HCT116 (cell line): ENCODE results near the gene WDR88. TPM values are rescaled to one million over a fixed set of nuclear protein-coding genes. Genes with fewer than 3 reads are reported as not detected.

Source experiments
- ATAC-seq: fragments of 200-7000 bp; cut with Tn5 transposase; 2 replicates; pipeline ENCODE4 v1.9.1; 2020; ENCODE audit warnings: mild to moderate bottlenecking, moderate library complexity
- BruUV-seq: library from RNA; stranded (reverse); fragments of 400-500 nt; replicated peaks from 2 replicates; lab custom pipeline; 2021; lab: Mats Ljungman, UMichigan
- CTCF ChIA-PET: fragments of 300-600 bp; sonication (Branson Sonifier 250); formaldehyde crosslinking; loops from one replicate; lab custom pipeline; 2021; ENCODE audit warnings: antibody characterized with exemption; lab: Charles Lee
- POLR2A ChIA-PET: fragments of 300-600, 350-600 bp; sonication (Branson Sonifier 250); formaldehyde crosslinking; loops from one replicate; lab custom pipeline; 2021; ENCODE audit warnings: antibody characterized with exemption; lab: Charles Lee
- RAD21 ChIA-PET, 2 experiments: fragments of 300-600 bp; sonication (Branson Sonifier 250); formaldehyde crosslinking; loops; one replicate each; lab custom pipeline; 2023; ENCODE audit warnings: low total read pairs in 2 of 2; ENCODE audit not compliant: uncharacterized antibody in 2 of 2, unreplicated experiment in 2 of 2, low non-redundant PET in 1 of 2; lab: Charles Lee
- DNase-seq: peaks from one replicate; pipeline ENCODE4 v3.0.0-alpha.2; 2010; ENCODE audit warnings: low read depth, low spot score
- H2AFZ ChIP-seq: fragments of 200-600 bp; shearing (Covaris generic), sonication (generic); 2 replicates; pipeline ENCODE4 v1.6.1; 2017; ENCODE audit warnings: low read depth, mixed run types, mixed read lengths, antibody characterized with exemption, low read length; ENCODE audit not compliant: poor library complexity, severe bottlenecking
- H3K27ac ChIP-seq: 2 replicates; pipeline ENCODE4 v1.5.1; 2012; ENCODE audit warnings: low read depth, low read length
- H3K27me3 ChIP-seq: fragments of 200-600 bp; sonication (generic); 2 replicates; pipeline ENCODE4 v1.6.1; 2016; ENCODE audit warnings: mixed run types, low read length, mixed read lengths; ENCODE audit not compliant: insufficient read depth
- H3K36me3 ChIP-seq, 2 experiments: fragments of 200-500 bp in 1 of 2; fragments of 200-600 bp in 1 of 2; sonication (Bioruptor generic) in 1 of 2; sonication (generic) in 1 of 2; 2 replicates each; pipeline versions ENCODE4 v1.5.1 to v1.6.1; 2014 to 2016; ENCODE audit warnings: low read length in 2 of 2, inconsistent platforms in 1 of 2, mixed read lengths in 1 of 2, mixed run types in 1 of 2; ENCODE audit not compliant: insufficient read depth in 2 of 2, control insufficient read depth in 1 of 2
- H3K4me1 ChIP-seq, 2 experiments: fragments of 200-600 bp in 1 of 2; sonication (generic) in 1 of 2; 2 replicates each; pipeline versions ENCODE4 v1.5.1 to v1.6.1; 2012 to 2017; ENCODE audit warnings: low read length in 2 of 2, inconsistent platforms in 1 of 2, mild to moderate bottlenecking in 1 of 2, mixed read lengths in 1 of 2, mixed run types in 1 of 2, moderate library complexity in 1 of 2; ENCODE audit not compliant: insufficient read depth in 2 of 2, control insufficient read depth in 1 of 2
- H3K4me2 ChIP-seq: fragments of 200-600 bp; sonication (generic); 2 replicates; pipeline ENCODE4 v1.6.1; 2017; ENCODE audit warnings: mixed run types, low read length, mixed read lengths
- H3K4me3 ChIP-seq, 2 experiments: fragments of 200-600 bp in 1 of 2; sonication (generic) in 1 of 2; replicated peaks in 1 of 2; 2 replicates each; pipeline ENCODE4 v1.5.1; 2011 to 2016; ENCODE audit warnings: low read length in 2 of 2, control low read depth in 1 of 2, low read depth in 1 of 2, mild to moderate bottlenecking in 1 of 2, mixed read lengths in 1 of 2, mixed run types in 1 of 2
- H3K79me2 ChIP-seq: fragments of 200-600 bp; sonication (generic); 2 replicates; pipeline ENCODE4 v1.6.1; 2017; ENCODE audit warnings: mild to moderate bottlenecking, mixed run types, low read length, moderate library complexity, mixed read lengths; ENCODE audit not compliant: insufficient read depth
- H3K9ac ChIP-seq: fragments of 200-600 bp; sonication (generic); 2 replicates; pipeline ENCODE4 v1.6.1; 2016; ENCODE audit warnings: low read length, mixed read lengths
- H3K9me2 ChIP-seq: fragments of 200-600 bp; sonication (generic), shearing (Covaris generic); 2 replicates; pipeline ENCODE4 v1.6.1; 2017; ENCODE audit warnings: mixed run types, mild to moderate bottlenecking, moderate library complexity; ENCODE audit not compliant: insufficient read depth
- H3K9me3 ChIP-seq, 2 experiments: fragments of 200-500 bp in 1 of 2; fragments of 200-600 bp in 1 of 2; sonication (Bioruptor generic) in 1 of 2; sonication (generic) in 1 of 2; 2 replicates each; pipeline ENCODE4 v1.6.1; 2014 to 2017; ENCODE audit warnings: low read length in 2 of 2, mixed read lengths in 2 of 2, inconsistent platforms in 1 of 2, low read depth in 1 of 2, mild to moderate bottlenecking in 1 of 2, mixed run types in 1 of 2, moderate library complexity in 1 of 2; ENCODE audit not compliant: control insufficient read depth in 1 of 2, insufficient read depth in 1 of 2
- H4K20me1 ChIP-seq: fragments of 200-600 bp; sonication (generic), shearing (Covaris generic); 2 replicates; pipeline ENCODE4 v1.6.1; 2017; ENCODE audit warnings: mixed run types, mild to moderate bottlenecking, moderate library complexity; ENCODE audit not compliant: insufficient read depth
- CBX3 ChIP-seq: IDR thresholded peaks from 2 replicates; pipeline ENCODE4 v1.6.1; 2012; ENCODE audit warnings: low read depth
- CTCF ChIP-seq, 3 experiments: fragments of 200-600 bp in 1 of 3; sonication (generic) in 1 of 3; IDR thresholded peaks in 2 of 3; conservative IDR thresholded peaks in 1 of 3; 2 replicates each; pipeline ENCODE4 v1.5.1; 2012 to 2017; ENCODE audit warnings: low read depth in 2 of 3, low read length in 2 of 3, antibody characterized with exemption in 1 of 3, borderline replicate concordance in 1 of 3, control low read depth in 1 of 3, mild to moderate bottlenecking in 1 of 3, mixed read lengths in 1 of 3, mixed run types in 1 of 3, moderate library complexity in 1 of 3; ENCODE audit not compliant: insufficient read depth in 1 of 3
- EZH2 ChIP-seq: fragments of 200-600 bp; sonication (generic); IDR thresholded peaks from 2 replicates; pipeline ENCODE4 v1.6.1; 2017; ENCODE audit warnings: antibody characterized with exemption, mixed run types
- FOSL1 ChIP-seq: IDR thresholded peaks from 2 replicates; pipeline ENCODE4 v1.6.1; 2012; ENCODE audit warnings: low read depth
- MAX ChIP-seq: IDR thresholded peaks from 2 replicates; pipeline ENCODE4 v1.6.1; 2012
- POLR2A ChIP-seq: IDR thresholded peaks from 2 replicates; pipeline ENCODE4 v1.7.0; 2011; ENCODE audit warnings: borderline replicate concordance; ENCODE audit not compliant: insufficient read depth, insufficient read length; ENCODE audit errors: extremely low read depth
- POLR2AphosphoS5 ChIP-seq: IDR thresholded peaks from 2 replicates; pipeline ENCODE4 v1.6.1; 2011; ENCODE audit warnings: mild to moderate bottlenecking, low read depth, low read length, moderate library complexity
- SIN3A ChIP-seq: IDR thresholded peaks from 2 replicates; pipeline ENCODE4 v1.6.1; 2012; ENCODE audit warnings: low read depth
- SP1 ChIP-seq: IDR thresholded peaks from 2 replicates; pipeline ENCODE4 v1.6.1; 2012; ENCODE audit warnings: low read depth
- YY1 ChIP-seq: IDR thresholded peaks from 2 replicates; pipeline ENCODE4 v1.6.1; 2011; ENCODE audit warnings: low read length, low read depth, moderate library complexity, mild to moderate bottlenecking; ENCODE audit not compliant: insufficient replicate concordance; ENCODE audit errors: extremely low read depth
- ZFX ChIP-seq: fragments of 450-650 bp; IDR thresholded peaks from 2 replicates; pipeline ENCODE4 v1.6.1; 2017
- intact Hi-C: fragments of 100-400 bp; cut with micrococcal nuclease; formaldehyde crosslinking; loops from 2 replicates; pipeline ENCODE4 v1.10.0; 2022
- total RNA-seq: library from RNA; stranded (reverse); gene quantifications from one replicate; pipeline ENCODE4 v1.2.1, GENCODE V29; 2021; ENCODE audit not compliant: unreplicated experiment
- TF ChIP-seq, protein P1 (sequence below): IDR thresholded peaks from 2 replicates; pipeline ENCODE4 v1.6.1; 2012

The WDR88 gene
- total RNA-seq, 1 experiment from 2014 or later = not detected

- CTCF ChIA-PET = interaction anchor here (1.2 kb wide), 1 partner anchor 13 kb away, joined by 5 read pairs; no protein-coding TSS in a partner anchor
- H3K27me3 ChIP-seq = no peaks in the 10 kb centered on the region
- H3K36me3 ChIP-seq = peaks cover 0 to 7% of the 10 kb centered on the region in 2 experiments; a peak in 1 of 4 replicates
- H3K4me2 ChIP-seq = no peak overlapping the region
- H3K9me2 ChIP-seq = no peaks in the 10 kb centered on the region
- H3K4me1 ChIP-seq = peaks cover 11 to 18% of the 10 kb centered on the region in 2 experiments
- POLR2A ChIA-PET = no interaction called here
- RAD21 ChIA-PET = no interaction called here
- H3K9ac ChIP-seq = no peak overlapping the region
- BruUV-seq = no TSS peak
- H3K27ac ChIP-seq = no peak overlapping the region
- H4K20me1 ChIP-seq = no peaks in the 10 kb centered on the region
- no peak for DNase-seq
- no peak for ATAC-seq
- no peak overlapping the region for H2AFZ ChIP-seq
- no peak overlapping the region for H3K4me3 ChIP-seq
- intact Hi-C loops = no loop called here
- H3K9me3 ChIP-seq = no peaks in the 10 kb centered on the region
- peaks cover 14% of the 10 kb centered on the region for H3K79me2 ChIP-seq
- no peak for TF ChIP-seq SIN3A
- TF ChIP-seq CTCF (IDR thresholded peaks at IDR 0.05 in 2 of 3, conservative IDR thresholded peaks at IDR 0.05 in 1 of 3; ENCODE audit: borderline replicate concordance in 1 of 3, insufficient read depth in 1 of 3, low read depth in 2 of 3, low read length in 2 of 3) = no peak
- TF ChIP-seq YY1 = no peak
- no peak for TF ChIP-seq MAX
- TF ChIP-seq, protein P1, sequence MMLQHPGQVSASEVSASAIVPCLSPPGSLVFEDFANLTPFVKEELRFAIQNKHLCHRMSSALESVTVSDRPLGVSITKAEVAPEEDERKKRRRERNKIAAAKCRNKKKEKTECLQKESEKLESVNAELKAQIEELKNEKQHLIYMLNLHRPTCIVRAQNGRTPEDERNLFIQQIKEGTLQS = no peak
- no peak for TF ChIP-seq EZH2
- no peak for TF ChIP-seq ZFX
- no peak for TF ChIP-seq FOSL1
- no peak for TF ChIP-seq POLR2AphosphoS5
- no peak for TF ChIP-seq SP1
- no peak for TF ChIP-seq CBX3
- TF ChIP-seq POLR2A = no peak
Measured at GRCh38 chr19:33196446-33197193, 64.7 kb downstream of the WDR88 start.
